ENCODE results near the gene BMP15.

BMP15 gene

DNA sequence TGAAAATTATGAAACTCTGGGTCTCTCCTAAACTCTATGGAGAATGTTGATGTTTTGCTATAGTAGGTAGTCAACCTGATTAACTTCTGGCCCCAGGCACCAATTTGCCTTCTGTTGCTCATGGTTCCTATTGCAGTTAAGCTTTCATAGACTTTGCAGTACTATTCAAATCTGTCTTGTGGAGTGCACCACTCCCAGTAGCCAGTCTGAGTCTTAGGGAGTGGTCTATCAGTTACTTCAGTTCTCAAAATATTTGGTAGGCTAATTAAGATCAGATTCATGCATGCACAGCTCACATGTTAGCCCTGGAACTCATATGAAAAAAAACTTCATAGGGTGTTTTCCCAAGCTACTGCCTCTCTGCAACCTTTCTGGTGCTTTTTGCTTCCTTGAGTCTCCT lies 53.3 kb downstream of the BMP15 start:
- TF ChIP-seq, protein P1, sequence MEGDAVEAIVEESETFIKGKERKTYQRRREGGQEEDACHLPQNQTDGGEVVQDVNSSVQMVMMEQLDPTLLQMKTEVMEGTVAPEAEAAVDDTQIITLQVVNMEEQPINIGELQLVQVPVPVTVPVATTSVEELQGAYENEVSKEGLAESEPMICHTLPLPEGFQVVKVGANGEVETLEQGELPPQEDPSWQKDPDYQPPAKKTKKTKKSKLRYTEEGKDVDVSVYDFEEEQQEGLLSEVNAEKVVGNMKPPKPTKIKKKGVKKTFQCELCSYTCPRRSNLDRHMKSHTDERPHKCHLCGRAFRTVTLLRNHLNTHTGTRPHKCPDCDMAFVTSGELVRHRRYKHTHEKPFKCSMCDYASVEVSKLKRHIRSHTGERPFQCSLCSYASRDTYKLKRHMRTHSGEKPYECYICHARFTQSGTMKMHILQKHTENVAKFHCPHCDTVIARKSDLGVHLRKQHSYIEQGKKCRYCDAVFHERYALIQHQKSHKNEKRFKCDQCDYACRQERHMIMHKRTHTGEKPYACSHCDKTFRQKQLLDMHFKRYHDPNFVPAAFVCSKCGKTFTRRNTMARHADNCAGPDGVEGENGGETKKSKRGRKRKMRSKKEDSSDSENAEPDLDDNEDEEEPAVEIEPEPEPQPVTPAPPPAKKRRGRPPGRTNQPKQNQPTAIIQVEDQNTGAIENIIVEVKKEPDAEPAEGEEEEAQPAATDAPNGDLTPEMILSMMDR (conservative IDR thresholded peaks at IDR 0.05; ENCODE audit: control insufficient read depth, insufficient read depth, low read depth, low read length) = no peak
- DNase-seq (ENCODE audit: low read depth) = no peak
- no peak overlapping the region for H3K4me3 ChIP-seq (ENCODE audit: control insufficient read depth, low read depth, low read length)

All from fibroblast of mammary gland (primary cell).